Endothelial cell of umbilical vein (primary cell): ENCODE data around the gene WDHD1. TPM values are rescaled to one million over a fixed set of nuclear protein-coding genes. Genes with fewer than 3 reads are reported as not detected.

Source experiments
- BruUV-seq: library from RNA; stranded (reverse); fragments of 400-500 nt; replicated peaks from 2 replicates; lab custom pipeline; 2021; lab: Mats Ljungman, UMichigan
- CTCF ChIA-PET: fragments of 300-600, 350-600 bp; sonication (Branson Sonifier 250); formaldehyde crosslinking; loops from one replicate; lab custom pipeline; 2021; ENCODE audit warnings: antibody characterized with exemption, inconsistent platforms; lab: Charles Lee
- POLR2A ChIA-PET: fragments of 300-600, 350-600 bp; sonication (Branson Sonifier 250); formaldehyde crosslinking; loops from one replicate; lab custom pipeline; 2021; ENCODE audit warnings: antibody characterized with exemption, inconsistent platforms; lab: Charles Lee
- DNase-seq: peaks from one replicate; pipeline ENCODE4 v3.0.0-alpha.2; 2011; ENCODE audit warnings: low read depth, low spot score
- FAIRE-seq: peaks from 2 replicates; lab custom pipeline; 2011; peaks lifted over from hg19 to GRCh38; lab: Jason Lieb, UNC
- H2AFZ ChIP-seq: 2 replicates; pipeline ENCODE4 v1.6.0; 2012; ENCODE audit warnings: low read depth, low read length, control low read depth, inconsistent platforms
- H3K27ac ChIP-seq: 2 replicates; pipeline ENCODE4 v1.5.1; 2011; ENCODE audit warnings: low read depth, mild to moderate bottlenecking, control low read depth, low read length, moderate library complexity; ENCODE audit not compliant: insufficient read depth
- H3K27me3 ChIP-seq, 2 experiments: 2 replicates each; pipeline versions ENCODE4 v1.6.0 to v1.6.1; 2011; ENCODE audit warnings: low read length in 2 of 2, mixed read lengths in 1 of 2; ENCODE audit not compliant: control insufficient read depth in 2 of 2, insufficient read depth in 2 of 2
- H3K36me3 ChIP-seq, 2 experiments: 2 replicates in 1 of 2; 3 replicates in 1 of 2; pipeline ENCODE4 v1.5.1; 2011; ENCODE audit warnings: low read length in 2 of 2, mild to moderate bottlenecking in 1 of 2, moderate library complexity in 1 of 2; ENCODE audit not compliant: control insufficient read depth in 2 of 2, insufficient read depth in 2 of 2; ENCODE audit errors: extremely low read depth in 1 of 2
- H3K4me1 ChIP-seq: 3 replicates; pipeline ENCODE4 v1.5.1; 2011; ENCODE audit warnings: mild to moderate bottlenecking, low read length; ENCODE audit not compliant: control insufficient read depth, insufficient read depth; ENCODE audit errors: extremely low read depth
- H3K4me2 ChIP-seq: 2 replicates; pipeline ENCODE4 v1.6.1; 2011; ENCODE audit warnings: low read length, control low read depth, mixed read lengths; ENCODE audit not compliant: insufficient read depth
- H3K4me3 ChIP-seq, 3 experiments: fragments of 200-600 bp in 1 of 3; sonication (generic), shearing (Covaris generic) in 1 of 3; replicated peaks in 1 of 3; 2 replicates each; pipeline ENCODE4 v1.5.1; 2011 to 2016; ENCODE audit warnings: control low read depth in 3 of 3, low read length in 3 of 3, mild to moderate bottlenecking in 2 of 3, inconsistent platforms in 1 of 3, low read depth in 1 of 3, moderate library complexity in 1 of 3; ENCODE audit not compliant: insufficient read depth in 1 of 3
- H3K79me2 ChIP-seq: 2 replicates; pipeline ENCODE4 v1.6.0; 2012; ENCODE audit warnings: low read length, inconsistent platforms; ENCODE audit not compliant: control insufficient read depth, insufficient read depth
- H3K9ac ChIP-seq: replicated peaks from 2 replicates; pipeline ENCODE3; 2011; ENCODE audit warnings: low read length, control low read depth; ENCODE audit not compliant: insufficient read depth; ENCODE audit errors: extremely low read depth
- H3K9me1 ChIP-seq: replicated peaks from 3 replicates; pipeline ENCODE4 v1.6.0; 2011; ENCODE audit warnings: mild to moderate bottlenecking, low read length; ENCODE audit not compliant: control insufficient read depth, insufficient read depth; ENCODE audit errors: extremely low read depth
- H3K9me3 ChIP-seq: replicated peaks from 2 replicates; pipeline ENCODE4 v1.5.1; 2012; ENCODE audit warnings: low read length, inconsistent platforms; ENCODE audit not compliant: control insufficient read depth, insufficient read depth
- H4K20me1 ChIP-seq: replicated peaks from 2 replicates; pipeline ENCODE3; 2011; ENCODE audit warnings: mild to moderate bottlenecking, low read length; ENCODE audit not compliant: control insufficient read depth, insufficient read depth; ENCODE audit errors: extremely low read depth
- EZH2 ChIP-seq: IDR thresholded peaks from 2 replicates; pipeline ENCODE4 v1.6.1; 2012; ENCODE audit warnings: borderline replicate concordance, low read depth, mild to moderate bottlenecking, moderate library complexity, low read length, inconsistent platforms; ENCODE audit not compliant: severe bottlenecking
- FOS ChIP-seq: IDR thresholded peaks from 2 replicates; pipeline ENCODE4 v1.6.1; 2011; ENCODE audit warnings: mild to moderate bottlenecking, low read length, moderate library complexity, borderline replicate concordance; ENCODE audit not compliant: insufficient read depth
- GATA2 ChIP-seq: IDR thresholded peaks from 2 replicates; pipeline ENCODE4 v1.7.0; 2011; ENCODE audit warnings: low read depth, mild to moderate bottlenecking, moderate library complexity, mixed read lengths, low read length; ENCODE audit not compliant: insufficient read length, insufficient read depth
- JUN ChIP-seq: IDR thresholded peaks from 2 replicates; pipeline ENCODE4 v1.6.1; 2011; ENCODE audit warnings: borderline replicate concordance, low read depth; ENCODE audit not compliant: insufficient read length, insufficient read depth
- MYC ChIP-seq: IDR thresholded peaks from one replicate; pipeline ENCODE4 v1.6.1; 2011; ENCODE audit warnings: mild to moderate bottlenecking, low read depth, low read length
- POLR2A ChIP-seq: IDR thresholded peaks from 2 replicates; pipeline ENCODE4 v1.6.1; 2012; ENCODE audit warnings: low read depth, mild to moderate bottlenecking, control low read depth, low read length
- POLR2AphosphoS5 ChIP-seq: IDR thresholded peaks from 2 replicates; pipeline ENCODE4 v1.6.1; 2012; ENCODE audit warnings: low read depth, mild to moderate bottlenecking, control low read depth, low read length, moderate library complexity; ENCODE audit not compliant: insufficient read depth
- dilution Hi-C: fragments of 300-500 bp; cut with MboI; formaldehyde crosslinking; loops from one replicate; pipeline ENCODE4 v1.15.0; 2019; ENCODE audit warnings: low sequenced_read_pairs; ENCODE audit not compliant: extremely low pct_ligation_motif_present
- intact Hi-C: fragments of 100-400 bp; cut with micrococcal nuclease; formaldehyde crosslinking; loops from one replicate; pipeline ENCODE4 v1.10.0; 2022
- polyA plus RNA-seq, 4 experiments: library from polyadenylated mRNA; depleted of rRNA in 3 of 4; stranded (reverse) in 3 of 4; unstranded in 1 of 4; fragments of >200 nt; gene quantifications; 2 replicates each; pipeline versions ENCODE4 v1.2.1 to v1.2.3, GENCODE V29; 2011 to 2012; ENCODE audit warnings: missing spikeins in 1 of 4
- total RNA-seq: library from RNA; stranded (reverse); gene quantifications from 2 replicates; pipeline ENCODE4 v1.2.3, GENCODE V29; 2021
- TF ChIP-seq, protein P1 (sequence below), 2 donors: IDR thresholded peaks; 1 replicate in 1 of 2; 2 replicates in 1 of 2; pipeline ENCODE4 v1.5.1; 2011; ENCODE audit warnings: low read length in 2 of 2, mild to moderate bottlenecking in 2 of 2, moderate library complexity in 2 of 2, control low read depth in 1 of 2, inconsistent platforms in 1 of 2, low read depth in 1 of 2; ENCODE audit not compliant: insufficient read depth in 1 of 2; ENCODE audit errors: extremely low read depth in 1 of 2
- TF ChIP-seq, protein P2 (sequence below): IDR thresholded peaks from 2 replicates; pipeline ENCODE4 v1.6.1; 2011; ENCODE audit not compliant: insufficient read depth, insufficient read length

The WDHD1 gene
- total and polyA plus RNA-seq, 2 donors (not counting 3 experiments of a cell fraction or from before 2014, with no cell fraction given), result 3.1 to 22.5 TPM

DNA sequence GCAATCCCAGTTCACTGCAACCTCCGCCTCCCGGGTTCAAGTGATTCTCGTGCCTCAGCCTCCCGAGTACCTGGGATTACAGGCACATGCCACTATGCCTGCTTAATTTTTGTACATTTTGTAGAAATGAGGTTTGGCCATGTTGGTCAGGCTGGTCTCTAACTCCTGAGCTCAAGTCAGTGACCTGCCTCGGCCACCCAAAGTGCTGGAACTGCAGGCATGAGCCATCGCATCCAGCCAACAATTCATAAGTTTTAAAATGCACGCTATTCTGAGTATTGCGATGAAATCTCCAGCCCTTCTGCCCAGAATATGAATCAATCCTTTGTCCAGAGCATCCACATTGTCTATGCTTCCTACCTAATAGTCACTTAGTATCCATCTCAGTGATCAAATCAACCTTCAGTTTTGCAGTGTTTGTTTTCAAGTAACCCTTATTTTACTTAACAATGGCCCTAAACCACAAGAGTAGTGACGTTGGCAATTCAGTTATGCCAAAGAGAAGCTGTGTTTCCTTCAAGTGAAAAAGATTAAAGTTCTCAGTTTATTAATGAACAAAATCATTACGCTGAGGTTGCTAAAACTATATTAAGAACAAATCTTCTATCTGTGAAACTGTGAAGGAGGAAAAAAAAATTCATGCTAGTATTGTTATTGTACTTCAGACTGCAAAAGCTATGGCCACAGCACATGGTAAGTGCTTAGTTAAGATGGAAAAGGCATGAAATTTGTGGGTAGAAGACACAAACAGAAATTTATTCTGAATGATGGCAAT lies 135.2 kb downstream of the WDHD1 start:
- no peak overlapping the region for H2AFZ ChIP-seq
- H3K27ac ChIP-seq, result no peak overlapping the region
- no peak for FAIRE-seq
- TF ChIP-seq, protein P1, sequence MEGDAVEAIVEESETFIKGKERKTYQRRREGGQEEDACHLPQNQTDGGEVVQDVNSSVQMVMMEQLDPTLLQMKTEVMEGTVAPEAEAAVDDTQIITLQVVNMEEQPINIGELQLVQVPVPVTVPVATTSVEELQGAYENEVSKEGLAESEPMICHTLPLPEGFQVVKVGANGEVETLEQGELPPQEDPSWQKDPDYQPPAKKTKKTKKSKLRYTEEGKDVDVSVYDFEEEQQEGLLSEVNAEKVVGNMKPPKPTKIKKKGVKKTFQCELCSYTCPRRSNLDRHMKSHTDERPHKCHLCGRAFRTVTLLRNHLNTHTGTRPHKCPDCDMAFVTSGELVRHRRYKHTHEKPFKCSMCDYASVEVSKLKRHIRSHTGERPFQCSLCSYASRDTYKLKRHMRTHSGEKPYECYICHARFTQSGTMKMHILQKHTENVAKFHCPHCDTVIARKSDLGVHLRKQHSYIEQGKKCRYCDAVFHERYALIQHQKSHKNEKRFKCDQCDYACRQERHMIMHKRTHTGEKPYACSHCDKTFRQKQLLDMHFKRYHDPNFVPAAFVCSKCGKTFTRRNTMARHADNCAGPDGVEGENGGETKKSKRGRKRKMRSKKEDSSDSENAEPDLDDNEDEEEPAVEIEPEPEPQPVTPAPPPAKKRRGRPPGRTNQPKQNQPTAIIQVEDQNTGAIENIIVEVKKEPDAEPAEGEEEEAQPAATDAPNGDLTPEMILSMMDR (IDR thresholded peaks at IDR 0.05; ENCODE audit: extremely low read depth in 1 of 2, insufficient read depth in 1 of 2, low read depth in 1 of 2, low read length in 2 of 2), result no peak
- no peak for TF ChIP-seq POLR2AphosphoS5
- no peak for TF ChIP-seq FOS
- TF ChIP-seq MYC, result no peak
- TF ChIP-seq GATA2, result no peak
- no peak for TF ChIP-seq POLR2A
- no peak for TF ChIP-seq JUN
- TF ChIP-seq, protein P2, sequence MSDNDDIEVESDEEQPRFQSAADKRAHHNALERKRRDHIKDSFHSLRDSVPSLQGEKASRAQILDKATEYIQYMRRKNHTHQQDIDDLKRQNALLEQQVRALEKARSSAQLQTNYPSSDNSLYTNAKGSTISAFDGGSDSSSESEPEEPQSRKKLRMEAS, result no peak
- no peak for TF ChIP-seq EZH2
- no peaks in the 10 kb centered on the region for H4K20me1 ChIP-seq
- H3K4me1 ChIP-seq, result peaks cover 6% of the 10 kb centered on the region
- H3K9me3 ChIP-seq, result no peaks in the 10 kb centered on the region
- no peaks in the 10 kb centered on the region for H3K79me2 ChIP-seq
- ChIA-PET POLR2A (no interaction called here), CTCF (interaction anchor here (1.4 to 2.5 kb wide), 6 partner anchors 10 to 327 kb away, joined by 3 to 14 read pairs (median 6); no protein-coding TSS in a partner anchor)
- no peaks in the 10 kb centered on the region for H3K36me3 ChIP-seq
- H3K4me2 ChIP-seq, result no peak overlapping the region
- no TSS peak for BruUV-seq
- no peaks in the 10 kb centered on the region for H3K9me1 ChIP-seq
- intact Hi-C loops (no loop called here), dilution Hi-C loops (no loop called here)
- no peak for DNase-seq
- H3K9ac ChIP-seq, result no peak overlapping the region
- H3K27me3 ChIP-seq, result no peaks in the 10 kb centered on the region
- H3K4me3 ChIP-seq, result no peak overlapping the region
